SK-N-MC (cell line): ENCODE results near the gene GRIK4.

Source experiments
- DNase-seq: peaks from one replicate; pipeline ENCODE4 v3.0.0-alpha.2; 2011; ENCODE audit warnings: low read depth, low spot score
- H3K27ac ChIP-seq: fragments of 200-600 bp; sonication (generic); 2 replicates; pipeline ENCODE4 v1.5.1; 2016; ENCODE audit warnings: mixed run types
- H3K36me3 ChIP-seq: fragments of 200-600 bp; sonication (generic); 2 replicates; pipeline ENCODE4 v1.6.1; 2017; ENCODE audit warnings: antibody characterized with exemption, low read length, mixed read lengths; ENCODE audit not compliant: insufficient read depth
- H3K4me3 ChIP-seq: fragments of 200-600 bp; sonication (generic); 2 replicates; pipeline ENCODE4 v1.5.1; 2016
- H3K9ac ChIP-seq: fragments of 200-600 bp; sonication (generic); 2 replicates; pipeline ENCODE4 v1.8.0; 2017; ENCODE audit warnings: mixed run types, mixed read lengths; ENCODE audit not compliant: insufficient read length
- H3K9me3 ChIP-seq: fragments of 200-600 bp; sonication (generic); 2 replicates; pipeline ENCODE4 v1.6.1; 2017; ENCODE audit warnings: low read depth, mild to moderate bottlenecking, antibody characterized with exemption, low read length, moderate library complexity, mixed read lengths
- EZH2 ChIP-seq: fragments of 200-600 bp; sonication (generic); IDR thresholded peaks from one replicate; pipeline ENCODE4 v1.6.1; 2017; ENCODE audit warnings: antibody characterized with exemption
- FOXP2 ChIP-seq: optimal IDR thresholded peaks from 2 replicates; pipeline ENCODE3; 2011; ENCODE audit warnings: mild to moderate bottlenecking, moderate library complexity; ENCODE audit not compliant: insufficient read depth; ENCODE audit errors: extremely low read length, control extremely low read depth
- POLR2AphosphoS5 ChIP-seq: IDR thresholded peaks from 2 replicates; pipeline ENCODE4 v1.6.1; 2012; ENCODE audit warnings: mild to moderate bottlenecking, low read depth, low read length, borderline replicate concordance

The GRIK4 gene

GRCh38 chr11:120718171-120718570, 206.6 kb downstream of the GRIK4 start:
- DNase-seq = no peak
- H3K36me3 ChIP-seq = no peaks in the 10 kb centered on the region
- TF ChIP-seq EZH2 = no peak
- no peak for TF ChIP-seq POLR2AphosphoS5
- no peak for TF ChIP-seq FOXP2

DNA sequence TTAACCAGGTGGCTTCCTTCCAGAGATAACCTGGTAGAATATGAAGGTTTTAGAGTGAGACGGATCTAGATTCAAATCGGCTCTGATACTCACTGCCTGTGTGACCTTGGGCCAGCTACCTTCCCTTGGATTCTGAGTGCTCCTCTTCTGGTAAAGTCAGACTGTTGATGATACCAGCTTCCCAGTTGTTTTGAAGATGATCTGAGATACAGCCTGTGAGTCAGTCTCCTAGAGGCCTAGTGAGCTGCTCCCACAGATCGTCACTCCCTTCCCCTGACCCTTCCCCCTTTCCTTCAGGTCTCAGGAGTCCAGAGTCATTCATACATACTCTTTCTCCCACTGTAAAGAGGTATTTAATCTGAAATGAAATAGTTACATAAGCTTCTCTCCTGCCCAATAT, 207.8 kb downstream of the GRIK4 start:
- no peak for DNase-seq
- Histone ChIP-seq H3K27ac (no peak overlapping the region), H3K4me3 (no peak overlapping the region), H3K36me3 (no peaks in the 10 kb centered on the region), H3K9ac (no peak overlapping the region), H3K9me3 (no peaks in the 10 kb centered on the region)
- TF ChIP-seq FOXP2 (no peak), POLR2AphosphoS5 (no peak), EZH2 (no peak)

More at GRCh38 chr11:120718171-120718570, 206.6 kb downstream of the GRIK4 start:
- no peak overlapping the region for H3K4me3 ChIP-seq
- H3K9me3 ChIP-seq = no peaks in the 10 kb centered on the region
- no peak overlapping the region for H3K9ac ChIP-seq
- no peak overlapping the region for H3K27ac ChIP-seq

DNA sequence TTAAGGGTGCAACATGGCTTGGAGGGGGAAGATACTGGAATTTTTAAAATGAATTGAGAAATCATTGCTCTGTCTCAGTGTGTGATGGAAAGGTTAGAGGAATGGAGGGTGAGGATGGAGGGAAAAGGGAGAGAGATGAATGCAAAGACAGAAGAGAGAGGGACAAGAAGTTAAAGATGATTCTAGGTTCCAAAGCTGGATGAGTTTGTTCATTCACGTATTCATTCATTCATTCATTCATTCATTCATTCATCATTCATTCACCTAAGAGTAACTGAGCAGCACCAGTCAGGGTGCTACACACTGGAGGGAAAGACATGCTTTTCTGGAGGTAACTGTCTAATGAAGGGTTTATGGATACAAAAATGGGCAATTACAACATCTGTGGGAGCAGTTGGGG, 209.2 kb downstream of the GRIK4 start:
- no peak for DNase-seq
- Histone ChIP-seq H3K4me3 (no peak overlapping the region), H3K27ac (no peak overlapping the region), H3K9ac (no peak overlapping the region), H3K9me3 (no peaks in the 10 kb centered on the region), H3K36me3 (no peaks in the 10 kb centered on the region)
- TF ChIP-seq EZH2 = no peak
- no peak for TF ChIP-seq POLR2AphosphoS5
- TF ChIP-seq FOXP2 = no peak

- Histone ChIP-seq H3K27ac (no peak overlapping the region), H3K36me3 (no peaks in the 10 kb centered on the region), H3K9me3 (no peaks in the 10 kb centered on the region), H3K4me3 (no peak overlapping the region), H3K9ac (no peak overlapping the region)
- no peak for DNase-seq
- TF ChIP-seq EZH2 (no peak), FOXP2 (no peak), POLR2AphosphoS5 (no peak)
Measured at GRCh38 chr11:120722524-120722923, 211.0 kb downstream of the GRIK4 start.

DNA sequence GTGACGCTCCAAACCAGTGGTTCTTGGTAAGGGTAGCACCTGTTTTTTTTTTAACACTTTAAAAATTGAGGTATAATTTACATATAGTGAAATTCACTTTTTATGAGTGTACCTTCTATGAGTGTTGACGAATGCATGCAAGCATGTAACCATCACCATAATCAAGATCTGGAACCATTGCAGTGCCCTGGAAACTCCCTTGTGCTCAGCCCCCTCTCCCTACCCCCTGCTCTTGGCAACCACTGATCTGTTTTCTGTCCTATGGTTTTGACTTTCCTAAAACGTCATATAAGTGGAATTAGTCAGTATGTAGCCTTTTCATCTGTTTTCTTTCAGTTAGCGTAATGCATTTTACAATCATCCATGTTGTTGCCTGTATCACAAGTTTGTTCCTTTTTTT, 212.2 kb downstream of the GRIK4 start:
- Histone ChIP-seq H3K4me3 (no peak overlapping the region), H3K27ac (no peak overlapping the region)
- TF ChIP-seq EZH2 (no peak), FOXP2 (no peak), POLR2AphosphoS5 (no peak)

DNA sequence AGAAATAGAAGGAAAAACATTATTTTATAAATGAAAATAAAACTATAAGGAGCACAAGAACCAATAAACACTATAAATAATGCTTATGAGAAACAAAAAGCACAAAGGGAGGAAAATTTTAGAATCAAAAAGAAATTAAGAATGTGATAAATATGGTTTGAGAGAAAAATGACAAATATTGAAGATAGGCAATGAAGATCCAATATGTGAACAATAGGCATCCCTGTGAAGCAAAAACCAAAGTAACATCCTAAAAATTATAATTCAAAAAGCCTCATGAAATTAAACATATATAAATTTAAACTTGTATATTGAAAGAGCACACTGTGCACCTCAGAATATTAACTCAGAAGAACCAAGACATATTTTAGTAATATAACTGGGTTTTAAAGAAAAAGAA, 216.2 kb downstream of the GRIK4 start:
- TF ChIP-seq EZH2 (no peak), POLR2AphosphoS5 (no peak), FOXP2 (no peak)
- no peak overlapping the region for H3K4me3 ChIP-seq
- no peak overlapping the region for H3K9ac ChIP-seq
- no peak overlapping the region for H3K27ac ChIP-seq
- H3K36me3 ChIP-seq = no peaks in the 10 kb centered on the region
- no peak for DNase-seq
- H3K9me3 ChIP-seq = peaks cover 4% of the 10 kb centered on the region; the same call in 1 of the 2 replicates

More for the DNA sequence above, 212.2 kb downstream of the GRIK4 start:
- H3K36me3 ChIP-seq = no peaks in the 10 kb centered on the region
- DNase-seq = no peak
- H3K9me3 ChIP-seq = peaks cover 4% of the 10 kb centered on the region; the same call in 1 of the 2 replicates
- no peak overlapping the region for H3K9ac ChIP-seq

GRCh38 chr11:120735035-120735434, 223.5 kb downstream of the GRIK4 start:
- Histone ChIP-seq H3K9ac (no peak overlapping the region), H3K4me3 (no peak overlapping the region), H3K27ac (no peak overlapping the region), H3K9me3 (no peaks in the 10 kb centered on the region), H3K36me3 (no peaks in the 10 kb centered on the region)
- no peak for DNase-seq
- TF ChIP-seq POLR2AphosphoS5 = no peak
- TF ChIP-seq FOXP2 = no peak
- TF ChIP-seq EZH2 = no peak

- Histone ChIP-seq H3K9me3 (no peaks in the 10 kb centered on the region), H3K9ac (no peak overlapping the region), H3K36me3 (no peaks in the 10 kb centered on the region), H3K4me3 (no peak overlapping the region), H3K27ac (no peak overlapping the region)
- no peak for DNase-seq
- TF ChIP-seq POLR2AphosphoS5 (no peak), EZH2 (no peak), FOXP2 (no peak)
Measured at GRCh38 chr11:120738516-120739046, 227.0 kb downstream of the GRIK4 start.

GRCh38 chr11:120739780-120740179, 228.2 kb downstream of the GRIK4 start:
- DNase-seq = no peak
- Histone ChIP-seq H3K4me3 (no peak overlapping the region), H3K9ac (no peak overlapping the region), H3K9me3 (no peaks in the 10 kb centered on the region), H3K36me3 (no peaks in the 10 kb centered on the region), H3K27ac (no peak overlapping the region)
- TF ChIP-seq FOXP2 (no peak), POLR2AphosphoS5 (no peak)
